OCI-LY7 (cell line): ENCODE results near the gene DUOXA2. TPM values are rescaled to one million over a fixed set of nuclear protein-coding genes. Genes with fewer than 3 reads are reported as not detected.

Experiments used
- BruUV-seq: library from RNA; stranded (reverse); fragments of 400-500 nt; replicated peaks from 2 replicates; lab custom pipeline; 2021; lab: Mats Ljungman, UMichigan
- CTCF ChIA-PET: fragments of 300-600 bp; sonication (Branson Sonifier 250); formaldehyde crosslinking; loops from one replicate; lab custom pipeline; 2022; ENCODE audit warnings: antibody characterized with exemption; ENCODE audit not compliant: unreplicated experiment; lab: Charles Lee
- POLR2A ChIA-PET: fragments of 300-600 bp; sonication (Branson Sonifier 250); formaldehyde crosslinking; loops from one replicate; lab custom pipeline; 2022; ENCODE audit warnings: antibody characterized with exemption; lab: Charles Lee
- DNase-seq: peaks from one replicate; pipeline ENCODE4 v3.0.0-alpha.2; 2015; ENCODE audit warnings: low spot score
- H2AFZ ChIP-seq: fragments of 200-600 bp; sonication (generic), shearing (Covaris generic); 2 replicates; pipeline ENCODE4 v1.6.1; 2014; ENCODE audit warnings: mild to moderate bottlenecking, antibody characterized with exemption, low read length, moderate library complexity
- H3K27ac ChIP-seq: fragments of 200-600 bp; sonication (generic); 2 replicates; pipeline ENCODE4 v1.5.1; 2014; ENCODE audit warnings: mixed run types, low read depth, mild to moderate bottlenecking, moderate library complexity, low read length, inconsistent platforms; ENCODE audit not compliant: poor library complexity, severe bottlenecking
- H3K36me3 ChIP-seq: fragments of 200-600 bp; sonication (generic); 2 replicates; pipeline ENCODE4 v1.6.1; 2014; ENCODE audit warnings: mild to moderate bottlenecking, antibody characterized with exemption, low read length, moderate library complexity, mixed read lengths; ENCODE audit not compliant: insufficient read depth
- H3K4me1 ChIP-seq: fragments of 200-600 bp; sonication (generic); 2 replicates; pipeline ENCODE4 v1.5.1; 2014; ENCODE audit warnings: mild to moderate bottlenecking, low read length; ENCODE audit not compliant: insufficient read depth, poor library complexity, severe bottlenecking
- H3K4me2 ChIP-seq: fragments of 200-600 bp; sonication (generic); 2 replicates; pipeline ENCODE4 v1.6.1; 2014; ENCODE audit warnings: mild to moderate bottlenecking, low read length
- H3K4me3 ChIP-seq: fragments of 200-600 bp; sonication (generic); 2 replicates; pipeline ENCODE4 v1.5.1; 2014; ENCODE audit warnings: mild to moderate bottlenecking, low read depth, low read length; ENCODE audit not compliant: poor library complexity, severe bottlenecking
- H3K79me2 ChIP-seq: fragments of 200-600 bp; sonication (generic); 2 replicates; pipeline ENCODE4 v1.6.1; 2016; ENCODE audit warnings: low read depth, mild to moderate bottlenecking, low read length, moderate library complexity, mixed read lengths; ENCODE audit not compliant: insufficient read depth
- H3K9me2 ChIP-seq: fragments of 200-600 bp; sonication (generic); 2 replicates; pipeline ENCODE4 v1.6.1; 2016; ENCODE audit warnings: mild to moderate bottlenecking, low read length, mixed read lengths; ENCODE audit not compliant: insufficient read depth
- H3K9me3 ChIP-seq: fragments of 200-600 bp; sonication (generic); 2 replicates; pipeline ENCODE4 v1.6.1; 2014; ENCODE audit warnings: mild to moderate bottlenecking, mixed run types, low read length, mixed read lengths
- H4K20me1 ChIP-seq: fragments of 200-600 bp; sonication (generic); 2 replicates; pipeline ENCODE4 v1.6.1; 2014; ENCODE audit warnings: mild to moderate bottlenecking, antibody characterized with exemption, low read length, moderate library complexity, mixed read lengths; ENCODE audit not compliant: insufficient read depth
- EZH2phosphoT487 ChIP-seq: fragments of 200-600 bp; sonication (generic); IDR thresholded peaks from 2 replicates; pipeline ENCODE4 v1.6.1; 2018; ENCODE audit warnings: low read depth, borderline replicate concordance, mild to moderate bottlenecking, mixed run types, antibody characterized with exemption, low read length, moderate library complexity, mixed read lengths
- intact Hi-C: fragments of 100-400 bp; cut with micrococcal nuclease; formaldehyde crosslinking; loops from one replicate; pipeline ENCODE4 v1.10.0; 2022; ENCODE audit not compliant: unreplicated experiment
- total RNA-seq, 2 experiments: library from RNA; depleted of rRNA in 1 of 2; stranded (reverse); fragments of >200 nt in 1 of 2; shearing (Covaris generic) in 1 of 2; gene quantifications; 2 replicates each; pipeline ENCODE4 v1.2.3, GENCODE V29; 2014 to 2022
- TF ChIP-seq, protein P1 (sequence below): fragments of 200-600 bp; sonication (generic); conservative IDR thresholded peaks from 2 replicates; pipeline ENCODE4 v1.5.1; 2014; ENCODE audit warnings: mild to moderate bottlenecking, antibody characterized with exemption, low read length, moderate library complexity, mixed read lengths

The DUOXA2 gene
- total RNA-seq, 2 experiments from 2014 or later: not detected

DNA sequence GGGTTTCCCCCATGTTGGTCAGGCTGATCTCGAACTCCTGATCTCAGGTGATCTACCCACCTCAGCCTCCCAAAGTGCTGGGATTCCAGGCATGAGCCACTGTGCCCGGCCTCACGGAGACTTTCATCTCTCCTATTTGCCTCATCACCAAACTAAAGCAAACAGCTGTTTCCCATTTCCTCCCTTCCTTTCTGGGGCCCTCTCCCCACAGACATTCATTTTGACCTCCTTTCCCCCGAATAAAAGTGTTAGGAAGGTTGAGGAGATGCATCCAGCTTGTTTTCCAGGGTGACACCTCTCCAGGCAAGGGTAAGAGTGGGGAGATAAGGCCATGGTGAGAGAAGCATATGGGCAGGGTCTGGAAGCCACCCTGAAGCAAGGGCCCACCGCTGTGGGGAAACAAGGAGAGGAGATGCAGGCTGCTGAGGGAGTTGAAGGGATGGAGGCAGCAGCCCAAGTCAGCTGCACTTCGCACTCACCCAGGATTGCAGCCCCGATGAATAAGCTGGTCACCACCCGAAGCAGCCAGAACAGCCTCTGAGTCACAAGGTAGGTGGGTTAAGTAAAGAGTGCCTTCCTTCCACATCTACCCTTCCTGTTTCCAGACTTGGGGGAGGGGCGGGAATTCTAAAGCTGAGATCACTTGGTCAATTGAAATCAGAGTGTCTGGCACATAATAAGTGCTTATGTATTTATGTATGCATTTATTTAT lies 7.7 kb downstream of the DUOXA2 start:
- Histone ChIP-seq H2AFZ (no peak overlapping the region), H3K79me2 (no peaks in the 10 kb centered on the region), H3K4me3 (no peak overlapping the region), H4K20me1 (no peaks in the 10 kb centered on the region), H3K4me2 (no peak overlapping the region), H3K27ac (no peak overlapping the region), H3K9me2 (no peaks in the 10 kb centered on the region), H3K4me1 (no peaks in the 10 kb centered on the region), H3K9me3 (no peaks in the 10 kb centered on the region), H3K36me3 (no peaks in the 10 kb centered on the region)
- intact Hi-C loops: no loop called here
- ChIA-PET POLR2A (interaction anchor here (0.9 kb wide), 1 partner anchor 171 kb away, joined by 3 read pairs; no protein-coding TSS in a partner anchor), CTCF (no interaction called here)
- no peak for DNase-seq
- TF ChIP-seq EZH2phosphoT487: no peak
- TF ChIP-seq, protein P1, sequence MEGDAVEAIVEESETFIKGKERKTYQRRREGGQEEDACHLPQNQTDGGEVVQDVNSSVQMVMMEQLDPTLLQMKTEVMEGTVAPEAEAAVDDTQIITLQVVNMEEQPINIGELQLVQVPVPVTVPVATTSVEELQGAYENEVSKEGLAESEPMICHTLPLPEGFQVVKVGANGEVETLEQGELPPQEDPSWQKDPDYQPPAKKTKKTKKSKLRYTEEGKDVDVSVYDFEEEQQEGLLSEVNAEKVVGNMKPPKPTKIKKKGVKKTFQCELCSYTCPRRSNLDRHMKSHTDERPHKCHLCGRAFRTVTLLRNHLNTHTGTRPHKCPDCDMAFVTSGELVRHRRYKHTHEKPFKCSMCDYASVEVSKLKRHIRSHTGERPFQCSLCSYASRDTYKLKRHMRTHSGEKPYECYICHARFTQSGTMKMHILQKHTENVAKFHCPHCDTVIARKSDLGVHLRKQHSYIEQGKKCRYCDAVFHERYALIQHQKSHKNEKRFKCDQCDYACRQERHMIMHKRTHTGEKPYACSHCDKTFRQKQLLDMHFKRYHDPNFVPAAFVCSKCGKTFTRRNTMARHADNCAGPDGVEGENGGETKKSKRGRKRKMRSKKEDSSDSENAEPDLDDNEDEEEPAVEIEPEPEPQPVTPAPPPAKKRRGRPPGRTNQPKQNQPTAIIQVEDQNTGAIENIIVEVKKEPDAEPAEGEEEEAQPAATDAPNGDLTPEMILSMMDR: no peak
- no TSS peak for BruUV-seq

- H4K20me1 ChIP-seq: no peaks in the 10 kb centered on the region
- H3K9me2 ChIP-seq: no peaks in the 10 kb centered on the region
- H3K79me2 ChIP-seq: no peaks in the 10 kb centered on the region
- ChIA-PET CTCF (no interaction called here), POLR2A (no interaction called here)
- H3K4me3 ChIP-seq: no peak overlapping the region
- H3K4me1 ChIP-seq: no peaks in the 10 kb centered on the region
- no peak overlapping the region for H3K4me2 ChIP-seq
- TF ChIP-seq, protein P1: no peak
- no peak for TF ChIP-seq EZH2phosphoT487
- intact Hi-C loops: no loop called here
- BruUV-seq: no TSS peak
- H2AFZ ChIP-seq: no peak overlapping the region
- no peak for DNase-seq
- H3K27ac ChIP-seq: no peak overlapping the region
- H3K36me3 ChIP-seq: no peaks in the 10 kb centered on the region
- H3K9me3 ChIP-seq: no peaks in the 10 kb centered on the region
These were observed 8.6 kb downstream of the DUOXA2 start for GRCh38 chr15:45122719-45123118.

- no peaks in the 10 kb centered on the region for H3K4me1 ChIP-seq
- H3K79me2 ChIP-seq: no peaks in the 10 kb centered on the region
- no TSS peak for BruUV-seq
- ChIA-PET POLR2A (no interaction called here), CTCF (no interaction called here)
- intact Hi-C loops: no loop called here
- no peak overlapping the region for H3K4me3 ChIP-seq
- H3K9me2 ChIP-seq: no peaks in the 10 kb centered on the region
- no peak for TF ChIP-seq EZH2phosphoT487
- TF ChIP-seq, protein P1: no peak
- no peaks in the 10 kb centered on the region for H3K36me3 ChIP-seq
- no peak overlapping the region for H3K4me2 ChIP-seq
- no peak for DNase-seq
- H3K9me3 ChIP-seq: no peaks in the 10 kb centered on the region
- no peaks in the 10 kb centered on the region for H4K20me1 ChIP-seq
- no peak overlapping the region for H2AFZ ChIP-seq
- no peak overlapping the region for H3K27ac ChIP-seq
These were observed 9.3 kb downstream of the DUOXA2 start for GRCh38 chr15:45123397-45123796.
